SK-N-SH treated with all-trans-retinoic acid at 6 μM for 48 hours (cell line): ENCODE data around the gene RCOR1.

ENCODE experiments used
- BACH2 ChIP-seq: fragments of 250-450 bp; sonication (Bioruptor Pico); IDR thresholded peaks from 2 replicates; pipeline ENCODE4 v1.9.0; 2021; ENCODE audit warnings: mild to moderate bottlenecking, borderline replicate concordance
- ZFP3 ChIP-seq: fragments of 250-450 bp; sonication (Bioruptor Pico); IDR thresholded peaks from 2 replicates; pipeline ENCODE4 v1.5.0; 2020; ENCODE audit warnings: mild to moderate bottlenecking, moderate library complexity
- ZFP30 ChIP-seq: fragments of 450-650 bp; formaldehyde crosslinking; IDR thresholded peaks from 2 replicates; pipeline ENCODE4 v1.5.0; 2022; ENCODE audit warnings: mild to moderate bottlenecking, moderate library complexity
- ZNF70 ChIP-seq: fragments of 450-650 bp; formaldehyde crosslinking; IDR thresholded peaks from 2 replicates; pipeline ENCODE4 v1.5.0; 2020; ENCODE audit warnings: mild to moderate bottlenecking, moderate library complexity

DNA sequence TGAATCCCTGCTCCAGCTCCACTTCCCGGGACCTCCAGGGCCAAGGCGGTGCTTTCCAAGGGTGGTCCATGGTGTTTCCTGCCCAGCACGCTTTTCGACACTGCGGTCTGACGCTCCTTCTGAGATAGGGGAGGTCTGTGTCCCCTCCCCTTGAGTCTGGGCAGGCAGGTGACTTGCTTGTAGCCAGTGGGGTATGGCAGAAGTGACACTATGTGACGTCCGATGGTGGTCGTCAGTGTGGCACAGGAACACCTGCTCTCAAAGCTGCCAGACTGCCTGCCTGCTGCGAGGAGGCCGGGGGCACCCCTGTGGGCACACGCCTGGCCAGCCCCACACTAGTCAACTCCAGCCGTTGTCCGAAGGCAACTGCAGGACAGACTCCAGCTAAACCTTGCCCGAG is 168.8 kb downstream of the RCOR1 start:
- TF ChIP-seq ZFP30 (CRISPR knock-in tag), result no peak
- no peak for TF ChIP-seq BACH2 (CRISPR knock-in tag)
- TF ChIP-seq ZFP3 (CRISPR knock-in tag), result no peak
- TF ChIP-seq ZNF70 (CRISPR knock-in tag), result no peak
